Activated naive CD8-positive, alpha-beta T cell treated with anti-CD3 and anti-CD28 coated beads, Interleukin-2, amount 50 U/mL, for 16 hours (primary cell): ENCODE results near the gene RETREG3.
"Not testable (repeated sequence)": the region's sequence is repeated elsewhere in the genome, so short reads cannot be mapped to it uniquely, and the experiment has no call there.

Experiments
- DNase-seq: peaks from one replicate; pipeline ENCODE4 v3.0.0-alpha.2; 2020; ENCODE audit warnings: low read depth, low spot score

The RETREG3 gene

GRCh38 chr17:42612013-42612412 lies 2.8 kb upstream of the RETREG3 start:
- no peak for DNase-seq

DNA sequence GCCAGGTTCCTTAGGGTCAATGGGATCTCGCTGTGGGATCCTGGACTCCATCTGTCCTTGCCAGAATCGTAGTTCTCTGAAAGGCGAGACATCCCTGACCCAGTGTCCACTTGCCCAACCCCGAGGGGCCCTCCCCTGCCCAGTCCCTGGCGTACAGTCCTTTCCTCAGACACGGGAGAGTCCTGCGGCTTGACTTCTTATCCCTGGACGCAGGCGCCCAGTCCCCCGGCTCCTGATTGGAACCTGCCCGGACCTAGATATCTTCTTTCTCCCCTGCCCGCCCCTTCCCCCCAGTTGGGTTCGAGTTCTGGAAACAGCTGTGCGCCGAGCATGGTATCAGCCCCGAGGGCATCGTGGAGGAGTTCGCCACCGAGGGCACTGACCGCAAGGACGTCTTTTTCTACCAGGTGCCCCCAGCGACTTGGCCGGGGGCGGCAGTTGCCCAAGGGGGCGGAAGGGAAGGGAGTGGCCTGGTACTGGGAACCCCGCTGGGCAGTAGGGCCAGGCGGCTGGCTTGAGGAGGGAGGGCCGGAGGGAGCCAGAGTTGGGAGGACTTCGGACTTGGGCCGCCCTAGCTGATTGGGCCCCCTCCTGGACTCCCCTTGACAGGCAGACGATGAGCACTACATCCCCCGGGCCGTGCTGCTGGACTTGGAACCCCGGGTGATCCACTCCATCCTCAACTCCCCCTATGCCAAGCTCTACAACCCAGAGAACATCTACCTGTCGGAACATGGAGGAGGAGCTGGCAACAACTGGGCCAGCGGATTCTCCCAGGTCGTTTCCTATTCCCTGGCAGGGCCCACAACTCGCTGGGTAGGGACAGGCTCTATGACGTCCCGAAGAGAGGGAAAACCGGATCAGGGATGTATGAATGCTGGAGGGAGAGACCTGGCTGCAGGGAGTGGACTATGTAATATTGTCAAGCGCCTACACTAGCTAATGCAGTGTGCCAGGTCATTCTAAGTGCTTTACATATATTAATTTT lies 934 bp upstream of the RETREG3 start:
- DNase-seq = not testable (repeated sequence)

DNA sequence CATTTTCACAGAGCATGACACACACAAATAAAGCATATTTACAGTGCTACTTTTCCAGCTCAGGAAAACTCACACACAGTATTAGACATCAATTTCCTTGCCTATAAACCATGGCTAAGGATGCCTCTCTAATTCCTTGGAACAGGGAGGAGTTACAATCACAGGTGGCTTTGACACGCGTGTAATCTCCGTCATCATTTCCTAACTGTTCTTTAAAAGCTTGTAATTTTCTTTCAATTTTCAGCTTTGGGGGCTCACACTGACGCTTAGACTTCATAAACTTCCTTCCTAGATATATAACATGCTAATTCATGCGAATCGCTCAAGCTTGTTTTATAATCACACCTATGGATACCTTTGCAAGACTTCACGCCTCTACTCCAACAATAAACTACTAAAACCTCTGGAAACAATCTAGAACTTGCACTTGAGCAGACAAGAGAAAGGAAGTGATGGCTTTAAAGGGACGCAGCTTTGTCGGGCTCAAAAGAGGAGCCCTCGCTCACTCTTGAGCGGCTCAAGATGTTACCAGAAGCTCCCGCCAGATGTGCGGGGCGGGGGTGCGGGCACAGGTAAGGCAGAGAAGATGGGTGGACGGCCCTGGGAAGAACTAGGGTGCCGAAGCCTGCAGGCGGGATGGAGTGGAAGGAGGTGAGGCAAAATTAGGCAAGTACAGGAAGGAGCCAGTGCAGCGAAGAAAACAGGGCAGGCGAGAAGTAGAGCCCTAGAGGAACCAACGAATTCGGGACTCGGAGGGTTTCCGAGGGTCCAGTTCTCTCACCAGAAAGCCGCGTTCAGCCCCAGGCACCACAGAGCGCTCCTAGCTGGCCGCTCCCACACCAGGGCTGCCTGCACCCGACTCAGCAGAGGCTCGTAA lies 631 bp downstream of the RETREG3 start:
- no peak for DNase-seq

DNA sequence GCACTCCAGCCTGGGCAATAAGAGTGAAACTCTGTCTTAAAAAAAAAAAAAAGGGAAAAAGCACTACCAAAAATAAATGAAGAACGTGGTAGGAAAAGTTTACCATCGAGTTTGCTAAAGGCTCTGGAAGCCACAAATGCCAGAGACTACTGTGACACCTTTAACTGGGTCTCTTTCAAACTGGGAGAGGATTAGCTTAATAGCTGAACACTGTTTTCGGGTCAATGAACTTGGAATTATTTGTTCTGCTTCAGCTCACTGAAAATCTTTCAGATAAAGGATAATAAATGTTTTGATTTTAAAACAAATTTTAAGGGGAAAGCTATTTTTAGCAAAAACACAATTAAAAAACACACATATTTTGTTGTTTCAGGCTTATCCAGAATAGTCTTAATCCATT lies 1.4 kb downstream of the RETREG3 start:
- DNase-seq = no peak

GRCh38 chr17:42603318-42603717 lies 5.9 kb downstream of the RETREG3 start:
- DNase-seq = no peak

DNA sequence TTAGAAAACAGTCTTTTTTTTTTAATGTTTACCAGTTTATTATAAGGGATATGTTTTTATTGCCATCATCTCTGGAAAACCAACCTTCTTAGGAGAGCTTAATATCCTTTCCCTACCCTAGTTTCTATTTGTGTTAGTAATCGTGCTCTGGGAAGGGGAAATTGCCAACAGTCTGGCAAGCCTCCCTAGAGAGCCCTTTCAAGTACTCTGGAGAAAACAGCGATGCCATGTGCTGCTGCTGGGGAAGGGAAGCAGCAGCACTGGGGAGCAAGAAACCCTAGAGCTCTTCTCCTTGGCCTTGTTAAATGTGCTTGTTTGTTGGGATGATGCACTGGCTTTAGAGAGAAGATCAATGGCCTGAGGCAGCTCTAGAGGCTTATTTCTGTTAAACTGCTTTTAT lies 10.3 kb downstream of the RETREG3 start:
- no peak for DNase-seq

DNA sequence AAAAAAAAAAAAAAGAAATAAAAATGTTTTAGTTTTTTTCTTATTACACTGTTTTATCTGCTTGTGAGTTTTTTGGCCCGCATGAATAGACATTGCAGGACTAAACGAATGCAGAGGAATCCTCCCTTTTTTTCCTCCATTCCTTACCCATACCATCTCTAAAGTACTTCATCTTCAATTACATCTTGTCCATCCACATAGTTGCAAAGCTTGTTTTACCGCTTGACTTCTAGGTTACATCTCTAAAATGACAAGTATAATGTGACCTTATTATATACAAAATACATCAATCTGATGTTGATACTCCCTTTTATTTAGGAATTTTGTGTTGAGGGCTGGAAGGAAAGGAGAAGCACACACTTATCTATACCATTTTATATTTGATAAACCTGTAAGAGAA lies 12.8 kb downstream of the RETREG3 start:
- DNase-seq = no peak

GRCh38 chr17:42591411-42591810 lies 17.8 kb downstream of the RETREG3 start:
- DNase-seq = no peak

- DNase-seq = no peak
Observed at GRCh38 chr17:42590886-42591285, 18.3 kb downstream of the RETREG3 start.

DNA sequence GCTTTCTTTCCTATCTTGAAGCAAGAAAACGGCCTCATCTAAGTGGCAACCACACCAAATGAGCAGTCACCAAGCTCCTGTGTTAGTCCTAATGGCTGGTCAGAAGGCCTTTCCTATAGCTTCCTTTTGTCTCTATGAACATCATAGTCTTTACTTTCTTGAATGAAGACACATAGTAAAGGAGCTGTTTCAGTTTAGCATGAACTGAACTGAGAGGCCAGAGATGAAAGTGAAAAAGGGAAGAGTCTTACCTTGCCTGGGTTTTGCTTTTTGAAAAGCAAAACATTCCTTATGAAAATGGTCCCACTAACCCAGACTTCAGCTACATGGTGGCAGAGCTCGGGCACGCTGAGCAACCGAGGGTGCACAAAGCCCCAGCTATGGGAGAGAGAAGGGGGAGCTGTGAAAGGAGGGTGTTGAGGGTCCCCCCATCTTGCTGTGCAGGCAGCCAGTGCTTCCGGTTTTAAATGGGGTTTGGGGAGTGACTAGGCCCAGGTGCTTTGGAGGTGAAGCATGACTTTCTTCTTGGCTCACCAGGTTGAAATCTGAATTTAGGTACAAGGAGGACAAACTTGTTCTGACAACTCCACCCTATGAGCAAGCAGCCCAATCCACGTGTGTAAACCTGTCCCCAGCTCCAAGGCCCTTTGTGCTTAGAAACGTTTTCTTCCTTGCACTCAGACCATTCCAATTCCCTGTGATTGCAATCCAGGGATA lies 22.5 kb downstream of the RETREG3 start:
- DNase-seq = no peak

GRCh38 chr17:42585353-42585752 lies 23.8 kb downstream of the RETREG3 start:
- no peak for DNase-seq

- DNase-seq = no peak
Observed at GRCh38 chr17:42584880-42585279, 24.3 kb downstream of the RETREG3 start.

- DNase-seq = no peak
Observed at GRCh38 chr17:42581744-42582270, 27.4 kb downstream of the RETREG3 start.

DNA sequence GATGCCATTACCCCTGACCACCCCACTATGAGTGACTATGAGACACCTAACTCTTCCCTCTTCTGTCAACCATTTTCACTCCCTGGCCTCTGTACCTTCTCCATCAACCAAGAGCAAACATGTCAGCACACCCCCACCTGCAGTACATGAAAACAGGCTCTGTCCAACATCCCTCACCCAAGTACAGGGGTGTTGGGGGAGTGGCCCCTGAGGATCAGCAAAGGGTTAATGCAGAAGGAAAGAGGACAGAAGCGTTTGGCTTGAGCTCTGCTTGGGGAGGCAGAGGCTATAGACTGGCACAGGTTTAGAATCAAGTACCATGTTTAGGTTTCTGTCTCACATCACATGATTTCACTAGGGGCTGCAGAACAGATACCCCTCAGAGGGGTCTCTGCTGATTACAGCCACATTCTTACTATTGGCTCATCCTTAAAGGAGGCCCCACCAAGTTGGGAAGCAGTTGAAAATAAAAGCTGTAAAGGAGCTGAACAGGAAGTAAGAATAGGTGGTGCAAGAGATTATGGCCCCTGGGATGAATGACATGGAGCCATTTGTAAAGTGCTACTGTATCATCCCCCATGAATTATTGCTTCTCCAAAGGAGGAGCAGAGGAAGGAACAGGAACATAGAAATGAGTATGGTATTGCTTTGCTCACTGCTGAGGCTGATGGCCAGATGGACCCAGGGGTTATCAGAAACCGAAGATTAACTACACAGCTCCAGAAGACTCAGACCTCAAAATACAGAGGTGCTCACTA lies 29.2 kb downstream of the RETREG3 start:
- no peak for DNase-seq

DNA sequence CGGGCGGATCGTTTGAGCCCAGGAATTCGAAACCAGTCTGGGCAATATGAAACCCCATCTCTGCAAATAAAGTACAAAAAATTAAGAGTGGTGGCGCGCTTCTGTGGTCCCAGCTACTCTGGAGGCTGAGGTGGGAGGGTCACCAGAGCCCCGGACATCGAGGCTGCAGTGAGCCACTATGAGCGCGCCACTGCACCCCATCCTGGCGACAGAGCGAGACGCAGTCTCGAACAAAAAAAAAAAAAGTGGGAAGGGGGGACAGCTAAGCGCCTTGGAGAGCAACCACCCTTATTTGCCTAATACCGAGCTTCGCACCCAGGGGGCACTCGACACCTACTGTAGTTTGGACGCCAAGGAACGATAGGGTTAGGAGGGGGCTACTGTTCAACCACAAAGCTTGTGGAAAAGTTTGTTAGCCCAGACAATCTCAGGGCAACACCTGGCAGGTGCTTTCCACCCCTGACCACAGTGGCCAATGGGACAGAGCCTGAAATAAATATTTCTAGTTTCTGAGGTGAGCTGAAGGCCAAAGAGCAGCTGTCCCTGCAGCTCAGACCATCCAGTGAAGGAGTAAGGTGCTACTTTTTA lies 30.8 kb downstream of the RETREG3 start:
- DNase-seq = peak; percentile 47

DNA sequence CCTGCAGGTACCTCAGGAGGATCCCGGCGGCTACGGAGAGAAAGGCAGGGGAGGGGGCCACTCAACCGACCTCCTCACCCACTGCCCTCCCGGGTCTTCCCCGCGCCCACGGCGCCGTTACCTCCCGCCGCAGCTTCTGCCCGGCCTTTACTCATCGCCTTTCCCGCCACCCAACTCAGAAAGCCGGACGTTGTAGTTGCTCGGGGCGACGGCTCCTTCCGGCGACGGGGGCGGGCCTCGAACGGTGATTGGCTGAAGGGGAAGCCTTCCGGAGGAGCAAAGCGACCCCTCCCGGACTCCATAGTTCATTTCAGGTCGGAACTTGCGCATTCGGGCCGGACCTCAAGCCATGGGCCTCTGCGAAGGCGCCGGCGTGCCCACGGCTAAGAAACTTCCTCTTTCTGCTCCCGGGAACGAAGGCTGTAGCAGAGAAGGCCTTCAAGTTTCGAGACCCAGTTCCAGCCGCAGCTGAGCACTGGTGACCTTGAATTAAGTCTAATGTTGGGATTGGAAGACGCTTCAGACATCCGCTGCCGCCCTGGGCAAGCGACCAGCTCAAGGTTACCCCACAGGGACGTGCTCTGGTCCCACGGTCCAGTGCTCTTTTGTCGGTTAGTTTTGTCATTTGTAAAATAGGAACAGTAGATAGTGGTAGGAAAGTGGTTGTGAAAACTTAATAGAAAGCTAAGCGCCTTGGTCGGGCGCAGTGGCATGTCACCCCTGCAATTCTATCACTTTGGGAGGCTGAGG lies 31.5 kb downstream of the RETREG3 start, which contains the start of gene PSMC3IP:
Gene PSMC3IP (minus strand): TSS at position 198 of the 750 bp plus-strand sequence. CDS start 43 bp downstream, at position 155.
- DNase-seq = peak; percentile 84

- no peak for DNase-seq
Observed at GRCh38 chr17:42577140-42577531, 32.0 kb downstream of the RETREG3 start.

- DNase-seq = no peak
Observed at GRCh38 chr17:42574463-42574862, 34.7 kb downstream of the RETREG3 start.

DNA sequence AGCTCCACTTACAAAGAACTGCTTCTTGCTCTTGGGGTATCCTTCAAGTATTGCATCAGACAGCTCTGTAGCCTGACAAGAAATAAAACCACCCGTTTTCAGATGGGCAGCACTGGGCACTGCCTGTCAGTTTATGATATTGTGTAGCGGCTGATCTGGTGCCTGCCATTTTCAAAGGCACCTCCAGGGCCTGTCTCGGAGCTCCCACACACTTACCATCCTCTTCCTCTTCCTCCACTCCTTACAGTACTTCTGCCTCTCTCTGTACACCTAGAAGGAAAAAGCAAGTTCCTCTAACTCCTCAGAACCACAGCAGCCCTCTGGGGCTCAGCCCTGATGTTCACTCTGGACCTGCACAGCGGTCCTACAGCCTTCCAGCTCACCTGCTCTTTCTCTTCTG lies 36.1 kb downstream of the RETREG3 start:
- DNase-seq = no peak
